Body of pancreas (tissue), 4 donors: ENCODE measurements around the gene HOXA10. TPM values are rescaled to one million over a fixed set of nuclear protein-coding genes. Genes with fewer than 3 reads are reported as not detected.

ENCODE experiments used
- ATAC-seq: fragments of 150-250 bp; one replicate; pipeline ENCODE4 v1.9.1; 2016
- DNase-seq, 4 donors: peaks; one replicate each; pipeline ENCODE4 v3.0.0-alpha.2; 2019
- H3K27ac ChIP-seq, 4 donors: fragments of 200-600 bp; sonication (generic); 1 replicate in 3 of 4; 2 replicates in 1 of 4; pipeline versions ENCODE4 v1.5.1 to v1.6.1; 2016 to 2019; ENCODE audit warnings: mild to moderate bottlenecking in 1 of 4, mixed read lengths in 1 of 4, moderate library complexity in 1 of 4
- H3K27me3 ChIP-seq, 2 donors: fragments of 200-600 bp; sonication (generic); one replicate each; pipeline ENCODE4 v1.6.0; 2016; ENCODE audit warnings: mild to moderate bottlenecking in 1 of 2
- H3K36me3 ChIP-seq, 2 donors: fragments of 200-600 bp; sonication (generic); replicated peaks in 1 of 2; 2 replicates each; pipeline ENCODE4 v1.5.1; 2016; ENCODE audit warnings: low read depth in 2 of 2; ENCODE audit not compliant: insufficient read depth in 1 of 2
- H3K4me1 ChIP-seq: fragments of 200-600 bp; sonication (generic); one replicate; pipeline ENCODE4 v1.6.0; 2016
- H3K4me3 ChIP-seq, 2 donors: fragments of 200-600 bp; sonication (generic); 1 replicate in 1 of 2; 2 replicates in 1 of 2; pipeline ENCODE4 v1.5.1; 2016 to 2019
- H3K9me3 ChIP-seq, 3 donors: fragments of 200-600 bp; sonication (generic); 1 replicate in 2 of 3; 2 replicates in 1 of 3; pipeline ENCODE4 v1.5.1; 2016
- CTCF ChIP-seq, 7 experiments: fragments of 450-650 bp in 4 of 7; fragments of 200-600 bp in 3 of 7; sonication (generic) in 3 of 7; IDR thresholded peaks; one replicate each; pipeline ENCODE4 v1.5.1; 2016 to 2019; ENCODE audit warnings: antibody characterized with exemption in 7 of 7
- POLR2A ChIP-seq, 3 donors: fragments of 450-650 bp; IDR thresholded peaks; one replicate each; pipeline ENCODE4 v1.6.1; 2016; ENCODE audit warnings: antibody characterized with exemption in 3 of 3, mild to moderate bottlenecking in 2 of 3
- WGBS, 2 donors: methylation state at CpG; one replicate each; pipeline ENCODE4 v1.1.5; 2017; 5-methylcytosine and 5-hydroxymethylcytosine counted together
- intact Hi-C: fragments of 100-400 bp; cut with DNase I; formaldehyde crosslinking; loops from one replicate; pipeline ENCODE4 v1.15.1; 2023
- total RNA-seq, 2 donors: library from RNA; depleted of rRNA; stranded (reverse); fragments of >200 nt; gene quantifications; one replicate each; pipeline ENCODE4 v1.1.0, GENCODE V29; 2016

The HOXA10 gene
- total RNA-seq, 2 donors from 2014 or later = 0.52 TPM; not detected in 1

- WGBS, 2 donors = 34 to 69% methylated on average over 6 to 11 of the region's 11 CpGs
- intact Hi-C loops = loop anchor here (10.0 kb wide), 1 partner anchor 865 kb away; no protein-coding TSS in a partner anchor
- Histone ChIP-seq H3K4me1 (peaks cover 30% of the 10 kb centered on the region), H3K27me3 (peaks cover 0 to 59% of the 10 kb centered on the region in 2 donors), H3K27ac (no peak overlapping the region), H3K36me3 (no peaks in the 10 kb centered on the region), H3K4me3 (no peak overlapping the region), H3K9me3 (no peaks in the 10 kb centered on the region)
- TF ChIP-seq POLR2A (IDR thresholded peaks at IDR 0.05) = no peak
- TF ChIP-seq CTCF (IDR thresholded peaks at IDR 0.05) = no peak
- DNase-seq (no peak), ATAC-seq (no peak)
These were observed 35.9 kb upstream of the HOXA10 start for GRCh38 chr7:27209933-27210440.

GRCh38 chr7:27208998-27209397, 34.9 kb upstream of the HOXA10 start:
- Histone ChIP-seq H3K36me3 (no peaks in the 10 kb centered on the region), H3K9me3 (no peaks in the 10 kb centered on the region), H3K27me3 (peaks cover 0 to 68% of the 10 kb centered on the region in 2 donors), H3K27ac (no peak overlapping the region), H3K4me3 (no peak overlapping the region), H3K4me1 (peaks cover 34% of the 10 kb centered on the region)
- no peak for TF ChIP-seq CTCF (IDR thresholded peaks at IDR 0.05)
- TF ChIP-seq POLR2A (IDR thresholded peaks at IDR 0.05) = no peak
- ATAC-seq = no peak
- DNase-seq = no peak
- intact Hi-C loops = loop anchor here (10.0 kb wide), 1 partner anchor 866 kb away; no protein-coding TSS in a partner anchor
- WGBS, 2 donors = 59 to 83% methylated on average over 4 of the region's 4 CpGs

GRCh38 chr7:27207348-27207985, 33.3 kb upstream of the HOXA10 start:
- Histone ChIP-seq H3K9me3 (no peaks in the 10 kb centered on the region), H3K27me3 (peaks cover 0 to 66% of the 10 kb centered on the region in 2 donors), H3K27ac (no peak overlapping the region), H3K4me3 (no peak overlapping the region), H3K36me3 (no peaks in the 10 kb centered on the region), H3K4me1 (peaks cover 26% of the 10 kb centered on the region)
- ATAC-seq (no peak), DNase-seq (no peak)
- intact Hi-C loops = loop anchor here (10.0 kb wide), 1 partner anchor 867 kb away; no protein-coding TSS in a partner anchor
- TF ChIP-seq CTCF (IDR thresholded peaks at IDR 0.05) (no peak), POLR2A (IDR thresholded peaks at IDR 0.05) (no peak)
- 25 to 53% methylated on average over 7 of the region's 7 CpGs for WGBS, 2 donors

GRCh38 chr7:27205325-27206280, 31.5 kb upstream of the HOXA10 start:
- WGBS, 2 donors = 7 to 10% methylated on average over 47 to 52 of the region's 52 CpGs
- intact Hi-C loops = loop anchor here (10.0 kb wide), 1 partner anchor 869 kb away; no protein-coding TSS in a partner anchor
- Histone ChIP-seq H3K4me3 (no peak overlapping the region), H3K36me3 (no peaks in the 10 kb centered on the region), H3K27me3 (peaks cover 0 to 72% of the 10 kb centered on the region in 2 donors), H3K4me1 (peaks cover 36% of the 10 kb centered on the region), H3K9me3 (no peaks in the 10 kb centered on the region), H3K27ac (no peak overlapping the region)
- no peak for TF ChIP-seq POLR2A (IDR thresholded peaks at IDR 0.05)
- TF ChIP-seq CTCF (IDR thresholded peaks at IDR 0.05) = no peak
- no peak for ATAC-seq
- DNase-seq = no peak
